ENCODE data around the gene BLM. TPM values are rescaled to one million over a fixed set of nuclear protein-coding genes. Genes with fewer than 3 reads are reported as not detected.
"Not testable (repeated sequence)": the region's sequence is repeated elsewhere in the genome, so short reads cannot be mapped to it uniquely, and the experiment has no call there.

Gene BLM
- total RNA-seq, 1 donor from 2014 or later, result 64.3 TPM

- intact Hi-C loops (cut with micrococcal nuclease), result loop anchor here (1.0 to 5.0 kb wide), 6 partner anchors 8 to 421 kb away; partner anchors contain the start of gene HDDC3
- Mint-ChIP-seq H3K36me3 (ENCODE audit: low read depth) (peaks cover 19% of the 10 kb centered on the region), H3K27ac (peak overlapping the region; percentile 99), H3K9me3 (no peaks in the 10 kb centered on the region), H3K4me1 (ENCODE audit: low read depth) (peaks cover 80% of the 10 kb centered on the region), H3K4me3 (peak overlapping the region; percentile 79), H3K27me3 (ENCODE audit: insufficient read depth) (no peaks in the 10 kb centered on the region)
- DNase-seq (ENCODE audit: low spot score), result peak; percentile 85
Observed at GRCh38 chr15:90838139-90838538, 121.0 kb downstream of the BLM start.

- H3K27ac Mint-ChIP-seq, result peak overlapping the region; percentile 99
- H3K36me3 Mint-ChIP-seq (ENCODE audit: low read depth), result peaks cover 23% of the 10 kb centered on the region
- H3K27me3 Mint-ChIP-seq (ENCODE audit: insufficient read depth), result no peaks in the 10 kb centered on the region
- peak overlapping the region; percentile 79 for H3K4me3 Mint-ChIP-seq
- intact Hi-C loops (cut with micrococcal nuclease), result loop anchor here (1.0 to 5.0 kb wide), 6 partner anchors 8 to 421 kb away; partner anchors contain the start of gene HDDC3
- H3K9me3 Mint-ChIP-seq, result no peaks in the 10 kb centered on the region
- no peak for DNase-seq (ENCODE audit: low spot score)
- H3K4me1 Mint-ChIP-seq (ENCODE audit: low read depth), result peaks cover 84% of the 10 kb centered on the region
Observed at GRCh38 chr15:90838544-90838943, 121.4 kb downstream of the BLM start.

GRCh38 chr15:90839187-90840071 is 122.3 kb downstream of the BLM start:
- peaks cover 23% of the 10 kb centered on the region for H3K36me3 Mint-ChIP-seq (ENCODE audit: low read depth)
- no peak for DNase-seq (ENCODE audit: low spot score)
- H3K4me1 Mint-ChIP-seq (ENCODE audit: low read depth), result peaks cover 84% of the 10 kb centered on the region
- peak overlapping the region; percentile 79 for H3K4me3 Mint-ChIP-seq
- peak overlapping the region; percentile 99 for H3K27ac Mint-ChIP-seq
- intact Hi-C loops (cut with micrococcal nuclease), result loop anchor here (5.0 kb wide), 2 partner anchors 93 to 422 kb away; partner anchors contain the start of gene HDDC3
- no peaks in the 10 kb centered on the region for H3K9me3 Mint-ChIP-seq
- H3K27me3 Mint-ChIP-seq (ENCODE audit: insufficient read depth), result no peaks in the 10 kb centered on the region

GRCh38 chr15:90840157-90840855 is 123.2 kb downstream of the BLM start:
- H3K27ac Mint-ChIP-seq, result peak overlapping the region; percentile 99
- intact Hi-C loops (cut with micrococcal nuclease), result no loop called here
- peaks cover 82% of the 10 kb centered on the region for H3K4me1 Mint-ChIP-seq (ENCODE audit: low read depth)
- no peak for DNase-seq (ENCODE audit: low spot score)
- no peaks in the 10 kb centered on the region for H3K27me3 Mint-ChIP-seq (ENCODE audit: insufficient read depth)
- H3K36me3 Mint-ChIP-seq (ENCODE audit: low read depth), result peaks cover 25% of the 10 kb centered on the region
- H3K4me3 Mint-ChIP-seq, result peak overlapping the region; percentile 79
- no peaks in the 10 kb centered on the region for H3K9me3 Mint-ChIP-seq

GRCh38 chr15:90840954-90841353 is 123.8 kb downstream of the BLM start:
- no peaks in the 10 kb centered on the region for H3K27me3 Mint-ChIP-seq (ENCODE audit: insufficient read depth)
- H3K4me1 Mint-ChIP-seq (ENCODE audit: low read depth), result peaks cover 88% of the 10 kb centered on the region
- peak overlapping the region; percentile 48 for H3K27ac Mint-ChIP-seq
- intact Hi-C loops (cut with micrococcal nuclease), result no loop called here
- no peaks in the 10 kb centered on the region for H3K9me3 Mint-ChIP-seq
- no peak for DNase-seq (ENCODE audit: low spot score)
- peaks cover 27% of the 10 kb centered on the region for H3K36me3 Mint-ChIP-seq (ENCODE audit: low read depth)
- H3K4me3 Mint-ChIP-seq, result peak overlapping the region; percentile 79

GRCh38 chr15:90844696-90845095 is 127.5 kb downstream of the BLM start:
- H3K4me1 Mint-ChIP-seq (ENCODE audit: low read depth), result peaks cover 69% of the 10 kb centered on the region
- DNase-seq (ENCODE audit: low spot score), result no peak
- intact Hi-C loops (cut with micrococcal nuclease), result loop anchor here (1.0 to 2.0 kb wide), 3 partner anchors 12 to 457 kb away; no protein-coding TSS in a partner anchor
- no peaks in the 10 kb centered on the region for H3K9me3 Mint-ChIP-seq
- no peaks in the 10 kb centered on the region for H3K27me3 Mint-ChIP-seq (ENCODE audit: insufficient read depth)
- H3K27ac Mint-ChIP-seq, result peak overlapping the region; percentile 97
- H3K4me3 Mint-ChIP-seq, result peak overlapping the region; percentile 53
- H3K36me3 Mint-ChIP-seq (ENCODE audit: low read depth), result peaks cover 40% of the 10 kb centered on the region

- Mint-ChIP-seq H3K9me3 (no peaks in the 10 kb centered on the region), H3K4me1 (ENCODE audit: low read depth) (peaks cover 62% of the 10 kb centered on the region), H3K36me3 (ENCODE audit: low read depth) (peaks cover 40% of the 10 kb centered on the region), H3K27ac (peak overlapping the region; percentile 97), H3K27me3 (ENCODE audit: insufficient read depth) (no peaks in the 10 kb centered on the region), H3K4me3 (peak overlapping the region; percentile 53)
- peak; percentile 68 for DNase-seq (ENCODE audit: low spot score)
- intact Hi-C loops (cut with micrococcal nuclease), result loop anchor here (1.0 to 2.0 kb wide), 3 partner anchors 11 to 458 kb away; no protein-coding TSS in a partner anchor
Observed at GRCh38 chr15:90845201-90845949, 128.2 kb downstream of the BLM start.

- intact Hi-C loops (cut with micrococcal nuclease); H3K9me3 Mint-ChIP-seq; H3K27me3 Mint-ChIP-seq (ENCODE audit: insufficient read depth); H3K4me3 Mint-ChIP-seq; DNase-seq (ENCODE audit: low spot score): not testable (repeated sequence)
- peak overlapping the region; percentile 55 for H3K27ac Mint-ChIP-seq
- peaks cover 35% of the 10 kb centered on the region for H3K36me3 Mint-ChIP-seq (ENCODE audit: low read depth)
- peaks cover 61% of the 10 kb centered on the region for H3K4me1 Mint-ChIP-seq (ENCODE audit: low read depth)
Observed at GRCh38 chr15:90849424-90849823, 132.3 kb downstream of the BLM start.

GRCh38 chr15:90851114-90851513 is 134.0 kb downstream of the BLM start:
- H3K27me3 Mint-ChIP-seq (ENCODE audit: insufficient read depth), result peaks cover 1% of the 10 kb centered on the region
- H3K27ac Mint-ChIP-seq, result peak overlapping the region; percentile 96
- peak; percentile 67 for DNase-seq (ENCODE audit: low spot score)
- peaks cover 64% of the 10 kb centered on the region for H3K4me1 Mint-ChIP-seq (ENCODE audit: low read depth)
- H3K9me3 Mint-ChIP-seq, result peaks cover 4% of the 10 kb centered on the region
- peaks cover 33% of the 10 kb centered on the region for H3K36me3 Mint-ChIP-seq (ENCODE audit: low read depth)
- peak overlapping the region; percentile 63 for H3K4me3 Mint-ChIP-seq
- intact Hi-C loops (cut with micrococcal nuclease), result no loop called here

GRCh38 chr15:90851940-90852339 is 134.8 kb downstream of the BLM start:
- Mint-ChIP-seq H3K9me3 (peaks cover 4% of the 10 kb centered on the region), H3K36me3 (ENCODE audit: low read depth) (peaks cover 30% of the 10 kb centered on the region), H3K27ac (peak overlapping the region; percentile 96), H3K27me3 (ENCODE audit: insufficient read depth) (peaks cover 1% of the 10 kb centered on the region), H3K4me1 (ENCODE audit: low read depth) (peaks cover 67% of the 10 kb centered on the region), H3K4me3 (peak overlapping the region; percentile 63)
- no peak for DNase-seq (ENCODE audit: low spot score)
- intact Hi-C loops (cut with micrococcal nuclease), result loop anchor here (1.0 to 2.0 kb wide), 8 partner anchors 14 to 191 kb away; partner anchors contain the start of gene BLM

GRCh38 chr15:90855139-90855538 is 138.0 kb downstream of the BLM start:
- Mint-ChIP-seq H3K27me3 (ENCODE audit: insufficient read depth) (peaks cover 1% of the 10 kb centered on the region), H3K4me1 (ENCODE audit: low read depth) (peaks cover 86% of the 10 kb centered on the region), H3K27ac (peak overlapping the region; percentile 99), H3K36me3 (ENCODE audit: low read depth) (peaks cover 29% of the 10 kb centered on the region), H3K9me3 (peaks cover 4% of the 10 kb centered on the region), H3K4me3 (peak overlapping the region; percentile 42)
- intact Hi-C loops (cut with micrococcal nuclease), result no loop called here
- no peak for DNase-seq (ENCODE audit: low spot score)

GRCh38 chr15:90857337-90857736 is 140.2 kb downstream of the BLM start:
- intact Hi-C loops (cut with micrococcal nuclease), result no loop called here
- DNase-seq (ENCODE audit: low spot score), result no peak
- peak overlapping the region; percentile 91 for H3K27ac Mint-ChIP-seq
- H3K4me1 Mint-ChIP-seq (ENCODE audit: low read depth), result peaks cover 83% of the 10 kb centered on the region
- H3K4me3 Mint-ChIP-seq, result no peak overlapping the region
- H3K36me3 Mint-ChIP-seq (ENCODE audit: low read depth), result peaks cover 25% of the 10 kb centered on the region
- peaks cover 1% of the 10 kb centered on the region for H3K27me3 Mint-ChIP-seq (ENCODE audit: insufficient read depth)
- H3K9me3 Mint-ChIP-seq, result peaks cover 4% of the 10 kb centered on the region

Measured in activated T-helper 1 cell treated with anti-CD3 and anti-CD28 coated beads, Interleukin-12 subunit alpha, Interleukin-12 subunit beta, Interleukin-2, Interleukin-4 antibody, amounts not matched to agents 30 ng/mL and 10 ng/mL and 1 ng/mL, durations not matched to agents 14 hours and 24 hours and 36 hours (primary cell).